Aorta (tissue), 5 donors: Measurements from ENCODE around the gene LIMK2. TPM values are rescaled to one million over a fixed set of nuclear protein-coding genes. Genes with fewer than 3 reads are reported as not detected.
"Not testable (repeated sequence)": the region's sequence is repeated elsewhere in the genome, so short reads cannot be mapped to it uniquely, and the experiment has no call there.

Experiments used
- ATAC-seq: fragments of 200-7000 bp; cut with Tn5 transposase; one replicate; pipeline ENCODE4 v1.9.1; 2022; ENCODE audit warnings: moderate library complexity; ENCODE audit not compliant: low FRiP score
- DNase-seq, 2 donors: peaks; one replicate each; pipeline ENCODE4 v3.0.0-alpha.2; 2020
- H3K27ac ChIP-seq, 2 donors: one replicate each; pipeline ENCODE4 v1.5.1; 2013; ENCODE audit warnings: low read length in 2 of 2, mild to moderate bottlenecking in 2 of 2, moderate library complexity in 2 of 2, control low read depth in 1 of 2, inconsistent platforms in 1 of 2, low read depth in 1 of 2
- H3K27me3 ChIP-seq, 2 donors: one replicate each; pipeline ENCODE4 v1.6.1; 2013; ENCODE audit warnings: control low read depth in 1 of 2, low read length in 1 of 2, mild to moderate bottlenecking in 1 of 2, moderate library complexity in 1 of 2; ENCODE audit not compliant: insufficient read depth in 2 of 2, control insufficient read depth in 1 of 2
- H3K36me3 ChIP-seq, 2 donors: one replicate each; pipeline ENCODE4 v1.6.1; 2013; ENCODE audit warnings: control low read depth in 1 of 2, low read length in 1 of 2, mild to moderate bottlenecking in 1 of 2; ENCODE audit not compliant: insufficient read depth in 2 of 2, control insufficient read depth in 1 of 2
- H3K4me1 ChIP-seq, 2 donors: one replicate each; pipeline ENCODE4 v1.6.1; 2013; ENCODE audit warnings: low read length in 2 of 2, control low read depth in 1 of 2, mild to moderate bottlenecking in 1 of 2, moderate library complexity in 1 of 2; ENCODE audit not compliant: insufficient read depth in 2 of 2, control insufficient read depth in 1 of 2
- H3K4me3 ChIP-seq, 2 donors: one replicate each; pipeline ENCODE4 v1.5.1; 2013; ENCODE audit warnings: low read length in 2 of 2, control low read depth in 1 of 2, mild to moderate bottlenecking in 1 of 2
- H3K9me3 ChIP-seq: one replicate; pipeline ENCODE4 v1.6.1; 2013; ENCODE audit warnings: mild to moderate bottlenecking, low read length; ENCODE audit not compliant: control insufficient read depth
- WGBS, 2 donors: extraction: QIAGEN DNeasy Blood & Tissue Kit; methylation state at CpG; one replicate each; pipeline ENCODE4 v1.1.7; 2013; 5-methylcytosine and 5-hydroxymethylcytosine counted together
- intact Hi-C, 2 donors: fragments of 100-400 bp; cut with DNase I; formaldehyde crosslinking; loops; one replicate each; pipeline versions ENCODE4 v1.14.2 to v1.15.0; 2022
- long read RNA-seq, 2 donors: library from polyadenylated mRNA; unstranded; transcript quantifications; one replicate each; pipeline ENCODE4 v2.0.0, GENCODE V29; 2020 to 2021
- polyA plus RNA-seq, 2 donors: library from polyadenylated mRNA; stranded (reverse); fragments of 200-250 nt; gene quantifications; one replicate each; pipeline ENCODE4 v1.2.3, GENCODE V29; 2013
- total RNA-seq, 2 donors: library from RNA; stranded (reverse); fragmentation: NEBNext Ultra II Directional; extraction: Animal tissue kit (Norgen Biotek cat#: 25700); gene quantifications; one replicate each; pipeline ENCODE4 v1.2.1, GENCODE V29; 2021
- donor health status: healthy with polysubstance abuse.
- donor health status: Bipolar disorder and iron deficiency.
- donor health status: DM: no; HTN: no; CAD: no.
- donor health status: DM: no; HTN: no; CAD: no.
- donor health status: DM: yes; HTN: yes; CAD: no.

The LIMK2 gene
- total RNA-seq (10 to 100 TPM; 35.4 to 55.2 TPM), polyA plus RNA-seq (10 to 100 TPM; 10.9 to 28.8 TPM)
- long read RNA-seq, donor 1, transcript LIMK2-201 (16 exons, 3,670 nt), result major isoform, 8 of 50 reads
- long read RNA-seq, donor 1, partial matches to known transcripts, result 26 of 50 reads
- long read RNA-seq, donor 1, other reads (novel, unspliced or antisense), result 11 of 50 reads
- long read RNA-seq, donor 2, partial matches to known transcripts, result 9 of 35 reads
- long read RNA-seq, donor 2, other reads (novel, unspliced or antisense), result 17 of 35 reads

GRCh38 chr22:31211862-31212730 lies at the start of gene LIMK2:
Gene LIMK2, plus strand, starts transcription at chr22:31212298. Its CDS starts 111 bp downstream, at chr22:31212409.
- Histone ChIP-seq H3K36me3 (no peaks in the 10 kb centered on the region), H3K4me3 (peak within 1 kb of the TSS; percentile 23 to 89), H3K9me3 (no peaks in the 10 kb centered on the region), H3K27ac (no peak within 1 kb of the TSS), H3K4me1 (no peaks in the 10 kb centered on the region), H3K27me3 (no peaks in the 10 kb centered on the region)
- WGBS, 2 donors, result 0% methylated on average over 44 to 64 of the region's 64 CpGs
- DNase-seq, result peak; percentile 96 to 99
- ATAC-seq, result peak; percentile 97
- intact Hi-C loops, result loop anchor here (2.0 to 5.0 kb wide), 5 partner anchors 19 to 90 kb away; partner anchors contain the start of genes INPP5J (in 1 of the 2) and RNF185 (in 1 of the 2)

- ATAC-seq, result no peak
- H3K27me3 ChIP-seq, result no peaks in the 10 kb centered on the region
- H3K9me3 ChIP-seq, result no peaks in the 10 kb centered on the region
- H3K36me3 ChIP-seq, result no peaks in the 10 kb centered on the region
- no peak overlapping the region for H3K27ac ChIP-seq
- no peak for DNase-seq
- intact Hi-C loops, result no loop called here
- no peak overlapping the region for H3K4me3 ChIP-seq
- WGBS, 2 donors, result 99 to 100% methylated on average over 4 of the region's 4 CpGs
- peaks cover 3 to 11% of the 10 kb centered on the region in 2 donors for H3K4me1 ChIP-seq
Observed at GRCh38 chr22:31170971-31171370, 41.1 kb upstream of the LIMK2 start.

DNA sequence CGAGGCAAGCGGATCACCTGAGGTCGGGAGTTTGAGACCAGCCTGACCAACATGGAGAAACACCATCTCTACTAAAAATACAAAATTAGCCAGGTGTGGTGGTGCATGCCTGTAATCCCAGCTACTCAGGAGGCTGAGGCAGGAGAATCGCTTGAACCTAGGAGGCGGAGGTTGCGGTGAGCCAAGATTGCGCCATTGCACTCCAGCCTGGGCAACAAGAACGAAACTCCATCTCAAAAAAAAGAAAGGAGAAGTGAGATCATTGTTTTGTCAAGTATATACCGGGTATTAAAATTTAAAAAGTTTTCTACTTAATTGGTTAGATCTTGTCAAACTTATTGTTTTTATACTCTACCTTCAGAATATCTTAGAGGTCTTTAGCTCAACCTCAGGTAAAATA lies 40.4 kb upstream of the LIMK2 start:
- H3K4me3 ChIP-seq, H3K36me3 ChIP-seq, H3K27me3 ChIP-seq, DNase-seq, intact Hi-C loops, H3K9me3 ChIP-seq, ATAC-seq, H3K27ac ChIP-seq: not testable (repeated sequence)
- H3K4me1 ChIP-seq, result peaks cover 5 to 11% of the 10 kb centered on the region in 2 donors
- WGBS, 2 donors, result 85 to 87% methylated on average over 9 of the region's 9 CpGs

- ATAC-seq, result peak; percentile 44
- DNase-seq, result no peak
- Histone ChIP-seq H3K4me1 (peaks cover 7 to 15% of the 10 kb centered on the region in 2 donors), H3K9me3 (no peaks in the 10 kb centered on the region), H3K36me3 (no peaks in the 10 kb centered on the region), H3K4me3 (peak overlapping the region in 1 of 2 donors; percentile 41), H3K27me3 (no peaks in the 10 kb centered on the region), H3K27ac (peak overlapping the region; percentile 79 to 98)
- WGBS, 2 donors, result 39 to 43% methylated on average over 5 of the region's 5 CpGs
- intact Hi-C loops, result no loop called here
Observed at GRCh38 chr22:31173386-31174145, 38.5 kb upstream of the LIMK2 start.

- intact Hi-C loops, result no loop called here
- no peaks in the 10 kb centered on the region for H3K27me3 ChIP-seq
- ATAC-seq (peak; percentile 22), DNase-seq (no peak)
- WGBS, 2 donors, result 43 to 60% methylated on average over 1 of the region's 1 CpG
- H3K36me3 ChIP-seq, result no peaks in the 10 kb centered on the region
- H3K4me1 ChIP-seq, result peaks cover 6 to 7% of the 10 kb centered on the region in 2 donors
- H3K9me3 ChIP-seq, result no peaks in the 10 kb centered on the region
- H3K27ac ChIP-seq, result peak overlapping the region; percentile 67 to 99
- H3K4me3 ChIP-seq, result no peak overlapping the region
Observed at GRCh38 chr22:31176923-31177322, 35.2 kb upstream of the LIMK2 start.

GRCh38 chr22:31177420-31178162 lies 34.5 kb upstream of the LIMK2 start:
- ATAC-seq, result peak; percentile 62

GRCh38 chr22:31178859-31179258 lies 33.2 kb upstream of the LIMK2 start:
- H3K4me3 ChIP-seq, result no peak overlapping the region
- H3K27me3 ChIP-seq, result no peaks in the 10 kb centered on the region
- no peak overlapping the region for H3K27ac ChIP-seq
- intact Hi-C loops, result no loop called here
- WGBS, 2 donors, result 94 to 96% methylated on average over 2 of the region's 2 CpGs
- no peaks in the 10 kb centered on the region for H3K36me3 ChIP-seq
- H3K9me3 ChIP-seq, result no peaks in the 10 kb centered on the region
- DNase-seq (no peak), ATAC-seq (no peak)
- peaks cover 4 to 6% of the 10 kb centered on the region in 2 donors for H3K4me1 ChIP-seq

More at GRCh38 chr22:31177420-31178162, 34.5 kb upstream of the LIMK2 start:
- no peaks in the 10 kb centered on the region for H3K9me3 ChIP-seq
- H3K36me3 ChIP-seq, result no peaks in the 10 kb centered on the region
- intact Hi-C loops, result no loop called here
- peak overlapping the region; percentile 23 to 85 for H3K27ac ChIP-seq
- DNase-seq, result peak; percentile 82 to 84
- H3K4me1 ChIP-seq, result peaks cover 6 to 7% of the 10 kb centered on the region in 2 donors
- no peaks in the 10 kb centered on the region for H3K27me3 ChIP-seq
- WGBS, 2 donors, result 48 to 54% methylated on average over 6 of the region's 6 CpGs
- H3K4me3 ChIP-seq, result no peak overlapping the region

DNA sequence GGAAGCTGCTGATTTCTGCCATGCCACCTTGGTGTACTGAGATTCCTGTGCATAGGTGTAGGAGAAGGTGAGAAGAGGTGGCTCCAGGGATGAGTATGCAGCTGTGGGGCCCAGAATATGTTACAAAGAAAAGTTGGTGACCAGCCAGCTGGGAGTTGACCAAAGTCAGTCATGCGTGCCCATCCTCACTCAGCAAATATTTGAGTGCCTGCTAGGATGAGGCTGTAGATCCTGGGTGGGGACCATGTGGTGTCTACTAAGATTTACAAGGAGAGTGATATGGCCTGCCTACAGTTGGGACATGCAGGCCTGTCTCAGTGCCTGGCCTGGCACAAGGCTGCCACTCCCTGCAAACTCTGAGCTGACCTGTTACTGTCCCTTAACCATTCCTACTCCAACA lies 32.8 kb upstream of the LIMK2 start:
- 20 to 28% methylated on average over 1 of the region's 1 CpG for WGBS, 2 donors

More for the DNA sequence above, 32.8 kb upstream of the LIMK2 start:
- Histone ChIP-seq H3K27ac (no peak overlapping the region), H3K27me3 (no peaks in the 10 kb centered on the region), H3K4me3 (no peak overlapping the region), H3K9me3 (no peaks in the 10 kb centered on the region), H3K4me1 (peaks cover 4 to 6% of the 10 kb centered on the region in 2 donors), H3K36me3 (no peaks in the 10 kb centered on the region)
- intact Hi-C loops, result no loop called here
- no peak for ATAC-seq
- no peak for DNase-seq
